CD8-positive, alpha-beta memory T cell (primary cell): ENCODE results near the gene NAIF1. TPM values are rescaled to one million over a fixed set of nuclear protein-coding genes. Genes with fewer than 3 reads are reported as not detected.

ENCODE experiments used
- CTCF ChIA-PET: fragments of 350-600 bp; sonication (Branson Sonifier 250); formaldehyde crosslinking; loops from one replicate; lab custom pipeline; 2021; ENCODE audit warnings: antibody characterized with exemption; lab: Charles Lee
- POLR2A ChIA-PET: fragments of 350-600 bp; sonication (Branson Sonifier 250); formaldehyde crosslinking; loops from one replicate; lab custom pipeline; 2021; ENCODE audit warnings: antibody characterized with exemption; lab: Charles Lee
- DNase-seq, 5 donors: peaks; one replicate each; pipeline versions ENCODE4 v3.0.0 to v3.0.0-alpha.2; 2020 to 2022; ENCODE audit warnings: mixed read lengths in 1 of 5
- H3K27ac ChIP-seq: one replicate; pipeline ENCODE4 v1.7.0; 2013; ENCODE audit warnings: low read depth, mild to moderate bottlenecking, low read length, moderate library complexity
- H3K27me3 ChIP-seq: 2 replicates; pipeline ENCODE4 v1.7.0; 2013; ENCODE audit warnings: low read length, mild to moderate bottlenecking; ENCODE audit not compliant: insufficient read depth, poor library complexity, severe bottlenecking
- H3K36me3 ChIP-seq: 2 replicates; pipeline ENCODE4 v1.7.0; 2013; ENCODE audit warnings: mild to moderate bottlenecking, low read length, moderate library complexity; ENCODE audit not compliant: insufficient read depth
- H3K4me1 ChIP-seq: 2 replicates; pipeline ENCODE4 v1.7.0; 2013; ENCODE audit warnings: mild to moderate bottlenecking, low read length, moderate library complexity; ENCODE audit not compliant: insufficient read depth
- H3K4me3 ChIP-seq: 2 replicates; pipeline ENCODE4 v1.7.0; 2013; ENCODE audit warnings: mild to moderate bottlenecking, low read length
- H3K9me3 ChIP-seq: 2 replicates; pipeline ENCODE4 v1.7.0; 2013; ENCODE audit warnings: mild to moderate bottlenecking, low read length
- H3K27ac Mint-ChIP-seq, 8 donors: one replicate each; pipeline ENCODE4 v1.8.0; 2020 to 2021; ENCODE audit warnings: mixed read lengths in 8 of 8, mild to moderate bottlenecking in 6 of 8, inconsistent platforms in 3 of 8, moderate library complexity in 3 of 8
- H3K27me3 Mint-ChIP-seq, 2 donors: one replicate each; pipeline ENCODE4 v1.8.0; 2020 to 2021; ENCODE audit warnings: mixed read lengths in 2 of 2, mild to moderate bottlenecking in 1 of 2, moderate library complexity in 1 of 2
- H3K36me3 Mint-ChIP-seq, 3 donors: one replicate each; pipeline ENCODE4 v1.8.0; 2020 to 2021; ENCODE audit warnings: mixed read lengths in 3 of 3, inconsistent platforms in 1 of 3, mild to moderate bottlenecking in 1 of 3
- H3K4me1 Mint-ChIP-seq, 3 donors: one replicate each; pipeline ENCODE4 v1.8.0; 2020 to 2021; ENCODE audit warnings: mixed read lengths in 3 of 3, inconsistent platforms in 1 of 3, mild to moderate bottlenecking in 1 of 3
- H3K4me3 Mint-ChIP-seq, 7 donors: one replicate each; pipeline ENCODE4 v1.8.0; 2020 to 2021; ENCODE audit warnings: mixed read lengths in 7 of 7, mild to moderate bottlenecking in 6 of 7, moderate library complexity in 4 of 7, inconsistent platforms in 2 of 7
- H3K9me3 Mint-ChIP-seq, 5 donors: one replicate each; pipeline ENCODE4 v1.8.0; 2020 to 2022; ENCODE audit warnings: mixed read lengths in 5 of 5, mild to moderate bottlenecking in 3 of 5, moderate library complexity in 2 of 5, inconsistent platforms in 1 of 5
- polyA plus RNA-seq: library from polyadenylated mRNA; unstranded; fragments of 300-500 nt; fragmentation: Illumina TruSeq; gene quantifications from one replicate; pipeline ENCODE4 v1.2.3, GENCODE V29; 2021
- total RNA-seq, 2 experiments: library from RNA; stranded (reverse); gene quantifications; one replicate each; pipeline ENCODE4 v1.2.3, GENCODE V29; 2021

NAIF1 gene
- total and polyA plus RNA-seq, 3 experiments from 2014 or later: 13.1 to 14.0 (median 13.5) TPM

- no peak overlapping the region for H3K4me3 ChIP-seq
- peaks cover 27% of the 10 kb centered on the region for H3K4me1 ChIP-seq
- H3K36me3 ChIP-seq: peaks cover 58% of the 10 kb centered on the region
- Mint-ChIP-seq H3K4me3 (no peak overlapping the region), H3K27me3 (no peaks in the 10 kb centered on the region), H3K27ac (no peak overlapping the region), H3K4me1 (peaks cover 15 to 32% (median 18%) of the 10 kb centered on the region in 3 donors), H3K9me3 (no peaks in the 10 kb centered on the region), H3K36me3 (peaks cover 3 to 84% (median 11%) of the 10 kb centered on the region in 3 donors)
- ChIA-PET CTCF (interaction anchor here (1.4 to 2.2 kb wide), 2 partner anchors 11 to 25 kb away, joined by 4 to 14 read pairs; no protein-coding TSS in a partner anchor), POLR2A (interaction anchor here (0.7 kb wide), 1 partner anchor 317 kb away, joined by 3 read pairs; no protein-coding TSS in a partner anchor)
- H3K9me3 ChIP-seq: no peaks in the 10 kb centered on the region
- no peak overlapping the region for H3K27ac ChIP-seq
- DNase-seq: no peak
- no peaks in the 10 kb centered on the region for H3K27me3 ChIP-seq
Measured at GRCh38 chr9:128105538-128106175, 38.5 kb upstream of the NAIF1 start.

- CTCF ChIA-PET: interaction anchor here (1.4 to 2.5 kb wide), 4 partner anchors 12 to 162 kb away, joined by 3 to 14 read pairs (median 6); no protein-coding TSS in a partner anchor
- H3K4me1 Mint-ChIP-seq: peaks cover 19 to 42% (median 20%) of the 10 kb centered on the region in 3 donors
- Histone ChIP-seq H3K4me3 (no peak overlapping the region), H3K36me3 (peaks cover 58% of the 10 kb centered on the region), H3K27ac (no peak overlapping the region), H3K27me3 (no peaks in the 10 kb centered on the region), H3K9me3 (no peaks in the 10 kb centered on the region), H3K4me1 (peaks cover 41% of the 10 kb centered on the region)
- POLR2A ChIA-PET: no interaction called here
- H3K27me3 Mint-ChIP-seq: no peaks in the 10 kb centered on the region
- H3K36me3 Mint-ChIP-seq: peaks cover 3 to 87% (median 11%) of the 10 kb centered on the region in 3 donors
- H3K9me3 Mint-ChIP-seq: no peaks in the 10 kb centered on the region
- H3K4me3 Mint-ChIP-seq: no peak overlapping the region
- H3K27ac Mint-ChIP-seq: peak overlapping the region in 3 of 8 donors; percentile 37 to 65 (median 59)
- DNase-seq: no peak
Measured at GRCh38 chr9:128104171-128104618, 37.1 kb upstream of the NAIF1 start.

- H3K4me1 ChIP-seq: peaks cover 47% of the 10 kb centered on the region
Measured at GRCh38 chr9:128103589-128103962, 36.5 kb upstream of the NAIF1 start.

GRCh38 chr9:128102861-128103588 lies 35.9 kb upstream of the NAIF1 start:
- Histone ChIP-seq H3K4me1 (peaks cover 53% of the 10 kb centered on the region), H3K27me3 (no peaks in the 10 kb centered on the region), H3K4me3 (no peak overlapping the region), H3K27ac (no peak overlapping the region), H3K36me3 (peaks cover 56% of the 10 kb centered on the region), H3K9me3 (no peaks in the 10 kb centered on the region)
- peaks cover 3 to 80% (median 8%) of the 10 kb centered on the region in 3 donors for H3K36me3 Mint-ChIP-seq
- H3K27ac Mint-ChIP-seq: peak overlapping the region in 7 of 8 donors; percentile 47 to 94 (median 69)
- H3K4me1 Mint-ChIP-seq: peaks cover 28 to 53% (median 29%) of the 10 kb centered on the region in 3 donors
- ChIA-PET POLR2A (interaction anchor here (0.5 kb wide), 1 partner anchor 154 kb away, joined by 8 read pairs; no protein-coding TSS in a partner anchor), CTCF (interaction anchor here (0.7 to 2.5 kb wide), 5 partner anchors 11 to 160 kb away, joined by 3 to 9 read pairs (median 3); no protein-coding TSS in a partner anchor)
- H3K27me3 Mint-ChIP-seq: no peaks in the 10 kb centered on the region
- no peak for DNase-seq
- peak overlapping the region in 2 of 7 donors; percentile 50 to 58 for H3K4me3 Mint-ChIP-seq
- H3K9me3 Mint-ChIP-seq: no peaks in the 10 kb centered on the region

More at GRCh38 chr9:128103589-128103962, 36.5 kb upstream of the NAIF1 start:
- peaks cover 3 to 83% (median 8%) of the 10 kb centered on the region in 3 donors for H3K36me3 Mint-ChIP-seq
- POLR2A ChIA-PET: no interaction called here
- H3K27ac Mint-ChIP-seq: peak overlapping the region in 6 of 8 donors; percentile 29 to 94 (median 61)
- DNase-seq: peak in 2 of 5 donors; percentile 29 to 43
- Histone ChIP-seq H3K9me3 (no peaks in the 10 kb centered on the region), H3K36me3 (peaks cover 58% of the 10 kb centered on the region), H3K27me3 (no peaks in the 10 kb centered on the region), H3K27ac (no peak overlapping the region), H3K4me3 (no peak overlapping the region)
- H3K4me3 Mint-ChIP-seq: peak overlapping the region in 2 of 7 donors; percentile 8 to 58
- H3K27me3 Mint-ChIP-seq: no peaks in the 10 kb centered on the region
- no peaks in the 10 kb centered on the region for H3K9me3 Mint-ChIP-seq
- H3K4me1 Mint-ChIP-seq: peaks cover 23 to 48% (median 24%) of the 10 kb centered on the region in 3 donors
- CTCF ChIA-PET: interaction anchor here (0.9 to 2.5 kb wide), 4 partner anchors 11 to 161 kb away, joined by 3 to 14 read pairs (median 6); no protein-coding TSS in a partner anchor

GRCh38 chr9:128102196-128102595 lies 35.1 kb upstream of the NAIF1 start:
- Mint-ChIP-seq H3K4me3 (no peak overlapping the region), H3K9me3 (no peaks in the 10 kb centered on the region), H3K36me3 (peaks cover 3 to 72% (median 8%) of the 10 kb centered on the region in 3 donors), H3K27me3 (no peaks in the 10 kb centered on the region), H3K27ac (peak overlapping the region in 4 of 8 donors; percentile 61 to 84 (median 70)), H3K4me1 (peaks cover 31 to 62% (median 36%) of the 10 kb centered on the region in 3 donors)
- H3K27me3 ChIP-seq: no peaks in the 10 kb centered on the region
- DNase-seq: no peak
- H3K36me3 ChIP-seq: peaks cover 47% of the 10 kb centered on the region
- H3K9me3 ChIP-seq: no peaks in the 10 kb centered on the region
- no peak overlapping the region for H3K4me3 ChIP-seq
- CTCF ChIA-PET: interaction anchor here (1.4 to 2.5 kb wide), 2 partner anchors 10 to 15 kb away, joined by 6 to 9 read pairs; no protein-coding TSS in a partner anchor
- no peak overlapping the region for H3K27ac ChIP-seq
- POLR2A ChIA-PET: no interaction called here
- peaks cover 61% of the 10 kb centered on the region for H3K4me1 ChIP-seq

- Histone ChIP-seq H3K36me3 (peaks cover 44% of the 10 kb centered on the region), H3K4me1 (peaks cover 63% of the 10 kb centered on the region)
- peaks cover 3 to 72% (median 8%) of the 10 kb centered on the region in 3 donors for H3K36me3 Mint-ChIP-seq
Measured at GRCh38 chr9:128101690-128102089, 34.6 kb upstream of the NAIF1 start.

GRCh38 chr9:128101231-128101661 lies 34.1 kb upstream of the NAIF1 start:
- Histone ChIP-seq H3K27ac (no peak overlapping the region), H3K27me3 (no peaks in the 10 kb centered on the region), H3K4me3 (no peak overlapping the region), H3K4me1 (peaks cover 58% of the 10 kb centered on the region), H3K9me3 (no peaks in the 10 kb centered on the region), H3K36me3 (peaks cover 39% of the 10 kb centered on the region)
- peak overlapping the region in 1 of 7 donors; percentile 44 for H3K4me3 Mint-ChIP-seq
- peak overlapping the region in 2 of 8 donors; percentile 51 to 72 for H3K27ac Mint-ChIP-seq
- no peaks in the 10 kb centered on the region for H3K9me3 Mint-ChIP-seq
- H3K4me1 Mint-ChIP-seq: peaks cover 38 to 69% (median 45%) of the 10 kb centered on the region in 3 donors
- ChIA-PET CTCF (interaction anchor here (1.1 kb wide), 1 partner anchor 18 kb away, joined by 3 read pairs; no protein-coding TSS in a partner anchor), POLR2A (interaction anchor here (0.6 kb wide), 1 partner anchor 9 kb away, joined by 3 read pairs; no protein-coding TSS in a partner anchor)
- no peaks in the 10 kb centered on the region for H3K27me3 Mint-ChIP-seq
- H3K36me3 Mint-ChIP-seq: peaks cover 3 to 69% (median 10%) of the 10 kb centered on the region in 3 donors
- DNase-seq: no peak

More at GRCh38 chr9:128101690-128102089, 34.6 kb upstream of the NAIF1 start:
- Histone ChIP-seq H3K27ac (no peak overlapping the region), H3K27me3 (no peaks in the 10 kb centered on the region), H3K9me3 (no peaks in the 10 kb centered on the region), H3K4me3 (no peak overlapping the region)
- no peak for DNase-seq
- H3K9me3 Mint-ChIP-seq: no peaks in the 10 kb centered on the region
- peaks cover 36 to 67% (median 41%) of the 10 kb centered on the region in 3 donors for H3K4me1 Mint-ChIP-seq
- no peaks in the 10 kb centered on the region for H3K27me3 Mint-ChIP-seq
- peak overlapping the region in 1 of 8 donors; percentile 38 for H3K27ac Mint-ChIP-seq
- H3K4me3 Mint-ChIP-seq: no peak overlapping the region
- CTCF ChIA-PET: no interaction called here
- POLR2A ChIA-PET: no interaction called here
